ENCODE results near the gene DMRTC2. TPM values are rescaled to one million over a fixed set of nuclear protein-coding genes. Genes with fewer than 3 reads are reported as not detected.

Gene DMRTC2
- total RNA-seq, 1 donor from 2014 or later, result not detected

DNA sequence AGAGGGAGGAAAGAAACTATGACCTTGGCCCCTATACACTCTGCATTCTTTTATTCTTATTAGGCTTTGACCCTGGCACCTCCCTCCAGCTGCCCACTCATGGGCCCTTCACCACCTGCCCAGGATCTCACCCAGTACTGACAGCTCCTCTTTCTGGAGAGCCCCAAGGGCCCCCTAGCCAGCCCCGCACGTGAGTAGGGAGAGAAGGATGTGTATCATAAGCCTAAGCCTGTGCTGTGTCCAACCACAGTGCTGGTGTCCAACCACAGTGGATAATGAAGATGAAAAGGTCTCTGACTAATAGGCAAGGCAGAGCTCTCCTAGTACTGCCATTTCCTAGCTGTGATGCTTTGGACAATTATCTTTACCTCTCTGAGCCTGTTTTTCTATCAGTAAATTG is 4.2 kb downstream of the DMRTC2 start:
- Mint-ChIP-seq H3K27me3 (ENCODE audit: unreplicated experiment) (peaks cover 44% of the 10 kb centered on the region), H3K36me3 (ENCODE audit: unreplicated experiment) (no peaks in the 10 kb centered on the region), H3K4me3 (ENCODE audit: unreplicated experiment) (no peak overlapping the region), H3K27ac (ENCODE audit: unreplicated experiment) (no peak overlapping the region), H3K4me1 (ENCODE audit: unreplicated experiment) (no peaks in the 10 kb centered on the region), H3K9me3 (ENCODE audit: unreplicated experiment) (no peaks in the 10 kb centered on the region)
- no peak for DNase-seq (ENCODE audit: extremely low spot score, unreplicated experiment)
- TF ChIP-seq CTCF (IDR thresholded peaks at IDR 0.05), result no peak

GRCh38 chr19:41850381-41850780 is 5.5 kb downstream of the DMRTC2 start:
- Mint-ChIP-seq H3K36me3 (ENCODE audit: unreplicated experiment) (no peaks in the 10 kb centered on the region), H3K4me3 (ENCODE audit: unreplicated experiment) (no peak overlapping the region), H3K9me3 (ENCODE audit: unreplicated experiment) (no peaks in the 10 kb centered on the region), H3K4me1 (ENCODE audit: unreplicated experiment) (no peaks in the 10 kb centered on the region), H3K27me3 (ENCODE audit: unreplicated experiment) (peaks cover 54% of the 10 kb centered on the region), H3K27ac (ENCODE audit: unreplicated experiment) (no peak overlapping the region)
- no peak for DNase-seq (ENCODE audit: extremely low spot score, unreplicated experiment)
- no peak for TF ChIP-seq CTCF (IDR thresholded peaks at IDR 0.05)

GRCh38 chr19:41851456-41851855 is 6.6 kb downstream of the DMRTC2 start:
- H3K4me1 Mint-ChIP-seq (ENCODE audit: unreplicated experiment), result no peaks in the 10 kb centered on the region
- no peaks in the 10 kb centered on the region for H3K9me3 Mint-ChIP-seq (ENCODE audit: unreplicated experiment)
- no peak overlapping the region for H3K4me3 Mint-ChIP-seq (ENCODE audit: unreplicated experiment)
- H3K27me3 Mint-ChIP-seq (ENCODE audit: unreplicated experiment), result peaks cover 48% of the 10 kb centered on the region
- H3K36me3 Mint-ChIP-seq (ENCODE audit: unreplicated experiment), result no peaks in the 10 kb centered on the region
- no peak for TF ChIP-seq CTCF (IDR thresholded peaks at IDR 0.05)
- no peak for DNase-seq (ENCODE audit: extremely low spot score, unreplicated experiment)
- no peak overlapping the region for H3K27ac Mint-ChIP-seq (ENCODE audit: unreplicated experiment)

- no peak for TF ChIP-seq CTCF (IDR thresholded peaks at IDR 0.05)
- H3K9me3 Mint-ChIP-seq (ENCODE audit: unreplicated experiment), result no peaks in the 10 kb centered on the region
- H3K36me3 Mint-ChIP-seq (ENCODE audit: unreplicated experiment), result no peaks in the 10 kb centered on the region
- no peak overlapping the region for H3K27ac Mint-ChIP-seq (ENCODE audit: unreplicated experiment)
- H3K27me3 Mint-ChIP-seq (ENCODE audit: unreplicated experiment), result peaks cover 55% of the 10 kb centered on the region
- H3K4me3 Mint-ChIP-seq (ENCODE audit: unreplicated experiment), result no peak overlapping the region
- H3K4me1 Mint-ChIP-seq (ENCODE audit: unreplicated experiment), result no peaks in the 10 kb centered on the region
- no peak for DNase-seq (ENCODE audit: extremely low spot score, unreplicated experiment)
Observed at GRCh38 chr19:41853344-41853743, 8.5 kb downstream of the DMRTC2 start.

GRCh38 chr19:41853768-41854167 is 8.9 kb downstream of the DMRTC2 start:
- H3K4me3 Mint-ChIP-seq (ENCODE audit: unreplicated experiment), result no peak overlapping the region
- no peak overlapping the region for H3K27ac Mint-ChIP-seq (ENCODE audit: unreplicated experiment)
- no peaks in the 10 kb centered on the region for H3K9me3 Mint-ChIP-seq (ENCODE audit: unreplicated experiment)
- TF ChIP-seq CTCF (IDR thresholded peaks at IDR 0.05), result no peak
- no peaks in the 10 kb centered on the region for H3K4me1 Mint-ChIP-seq (ENCODE audit: unreplicated experiment)
- no peak for DNase-seq (ENCODE audit: extremely low spot score, unreplicated experiment)
- no peaks in the 10 kb centered on the region for H3K36me3 Mint-ChIP-seq (ENCODE audit: unreplicated experiment)
- peaks cover 55% of the 10 kb centered on the region for H3K27me3 Mint-ChIP-seq (ENCODE audit: unreplicated experiment)
